Stimulated activated CD8-positive, alpha-beta memory T cell treated with anti-CD3 and anti-CD28 coated beads, Interleukin-12 subunit alpha, Interleukin-12 subunit beta, amount 100 ng/mL, for 4 hours (primary cell): Measurements from ENCODE around the gene CCDC126.
"Not testable (repeated sequence)": the region's sequence is repeated elsewhere in the genome, so short reads cannot be mapped to it uniquely, and the experiment has no call there.

Experiments
- DNase-seq: peaks from one replicate; pipeline ENCODE4 v3.0.0-alpha.2; 2020; ENCODE audit warnings: low read depth

Gene CCDC126

DNA sequence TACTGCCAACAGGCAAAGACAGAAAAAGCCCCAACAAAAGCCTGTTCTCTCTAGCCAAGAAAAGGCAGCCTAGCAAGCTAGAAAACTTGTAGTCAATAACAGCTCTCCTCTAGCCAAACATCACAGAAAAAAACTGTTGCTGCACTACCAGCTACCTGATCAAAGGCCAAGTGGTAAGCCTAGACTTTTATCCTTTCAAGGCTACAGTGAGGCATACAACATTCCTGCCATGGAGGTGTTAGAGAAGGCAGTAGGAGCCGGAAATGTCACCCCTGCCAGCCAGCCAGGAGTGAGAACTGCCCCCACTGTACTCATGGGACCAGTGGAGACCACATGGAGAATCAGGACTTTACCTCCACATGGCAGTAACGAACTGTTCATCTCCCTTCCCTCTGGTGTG, 31.2 kb downstream of the CCDC126 start:
- DNase-seq, result no peak

DNA sequence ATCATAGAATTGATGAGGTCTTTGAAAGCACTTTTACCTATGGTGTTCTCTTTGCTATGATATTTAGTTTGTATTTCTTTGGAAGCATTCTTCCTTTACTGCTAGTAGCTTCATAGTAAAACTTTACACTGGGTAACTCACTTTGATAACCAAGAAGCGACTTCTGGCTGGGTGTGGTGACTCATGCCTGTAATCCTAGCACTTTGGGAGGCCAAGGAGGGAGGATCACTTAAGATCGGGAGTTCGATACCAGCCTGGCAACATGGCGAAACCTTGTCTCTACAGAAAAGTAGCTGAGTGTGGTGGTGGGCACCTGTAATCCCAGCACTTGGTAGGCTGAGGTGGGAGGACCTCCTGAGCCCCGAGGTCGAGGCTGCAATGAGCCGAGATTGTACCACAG, 36.2 kb downstream of the CCDC126 start:
- DNase-seq, result no peak

DNA sequence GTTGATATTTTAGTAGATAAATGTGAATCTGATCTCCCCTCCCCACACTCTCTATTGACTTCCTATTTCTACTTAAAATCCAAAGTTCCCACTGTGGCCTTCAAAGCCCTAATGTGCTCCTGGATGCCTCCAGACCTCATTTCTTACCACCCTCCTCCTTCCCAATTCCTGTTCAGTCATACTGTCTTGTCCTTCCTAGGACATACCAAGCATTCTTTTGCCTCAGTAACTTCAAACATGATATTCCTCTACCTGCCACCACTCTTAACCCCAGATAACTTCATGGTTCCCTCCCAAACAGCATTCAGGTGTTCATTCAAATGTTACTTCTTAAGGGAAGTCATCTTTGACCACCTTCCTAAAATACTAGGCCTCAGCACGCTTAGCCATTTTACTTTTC, 48.6 kb downstream of the CCDC126 start:
- no peak for DNase-seq

DNA sequence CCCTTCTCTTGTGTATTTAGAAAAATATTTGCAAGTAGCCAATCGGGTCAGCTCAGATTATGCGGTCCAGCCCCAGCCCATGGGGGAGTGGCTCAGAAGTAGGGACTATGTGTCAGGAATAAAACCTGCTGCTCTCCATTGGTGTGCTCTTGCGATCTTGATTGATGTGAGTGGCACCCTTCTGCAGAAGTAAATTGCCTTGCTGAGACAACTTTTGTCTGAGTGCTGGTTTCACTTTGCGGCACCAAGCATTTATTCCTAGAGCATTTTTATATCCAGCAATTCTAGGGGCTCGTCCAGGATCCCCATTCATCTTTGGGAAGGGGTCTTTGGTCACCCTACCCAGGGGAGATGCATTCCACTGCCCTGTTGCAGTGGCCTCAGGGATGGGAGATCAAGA, 56.8 kb downstream of the CCDC126 start:
- DNase-seq, result no peak

DNA sequence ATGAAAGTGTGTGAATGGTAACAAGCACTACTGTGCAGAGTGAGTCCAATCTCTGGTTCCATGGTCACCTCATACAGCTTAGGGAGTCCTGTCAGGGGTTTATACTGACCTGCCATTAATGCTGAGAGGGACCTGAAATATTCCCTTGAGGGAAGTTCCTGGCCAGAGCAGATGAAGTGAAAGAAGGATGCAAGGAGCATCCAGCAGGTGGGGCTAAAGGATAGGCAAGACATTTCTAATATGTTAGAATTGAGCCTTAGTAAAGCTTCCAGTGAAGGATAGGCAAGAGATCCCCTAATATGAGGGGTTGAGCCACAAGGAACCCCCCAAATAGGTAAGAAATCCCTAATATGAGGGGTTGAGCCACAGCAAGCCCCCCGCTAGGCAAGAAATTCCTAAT, 57.3 kb downstream of the CCDC126 start:
- DNase-seq, result no peak

DNA sequence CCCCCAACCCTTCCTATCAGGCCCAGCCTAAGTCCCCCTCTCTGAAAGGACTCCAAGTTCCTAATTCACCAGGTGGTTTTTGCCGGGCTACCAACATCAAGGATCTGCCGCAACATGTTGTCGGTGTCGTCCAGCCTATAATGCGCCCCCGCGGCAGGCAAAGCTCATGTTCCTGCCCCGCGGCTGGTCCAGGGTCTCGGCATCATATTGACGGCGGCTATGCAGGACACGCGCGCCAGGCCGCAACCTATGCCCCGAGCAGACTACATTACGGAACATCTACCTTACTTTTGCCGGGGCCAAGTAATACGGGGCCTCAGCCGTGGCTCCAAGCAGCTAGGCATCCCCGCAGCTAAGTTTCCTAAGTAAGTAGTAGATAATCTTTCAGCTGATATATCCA, 58.3 kb downstream of the CCDC126 start:
- DNase-seq, result no peak

DNA sequence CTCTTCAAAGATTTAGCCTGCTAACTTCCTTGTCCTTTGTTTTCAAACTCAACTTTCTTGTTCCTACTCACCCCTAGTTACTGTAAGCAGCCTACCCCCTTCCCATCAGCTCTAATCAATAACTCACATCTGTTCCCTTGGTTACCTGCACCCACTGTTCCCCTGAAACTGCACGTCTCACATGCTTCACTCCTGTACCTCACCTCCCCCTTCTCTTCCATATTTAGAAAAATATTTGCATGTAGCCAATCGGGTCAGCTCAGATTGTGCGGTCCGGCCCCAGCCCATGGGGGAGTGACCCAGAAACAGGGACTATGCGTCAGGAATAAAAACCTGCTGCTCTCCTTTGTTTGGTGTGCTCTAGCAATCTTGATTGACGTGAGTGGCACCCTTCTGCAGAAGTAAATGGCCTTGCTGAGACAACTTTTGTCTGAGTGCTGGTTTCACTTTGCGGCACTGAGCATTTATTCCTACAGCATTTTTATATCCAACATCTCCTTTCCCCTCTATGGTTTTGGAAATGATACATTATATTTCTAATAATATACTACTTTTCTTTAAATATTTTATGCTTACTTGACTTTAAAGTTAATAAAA, 61.7 kb downstream of the CCDC126 start:
- DNase-seq, result no peak

DNA sequence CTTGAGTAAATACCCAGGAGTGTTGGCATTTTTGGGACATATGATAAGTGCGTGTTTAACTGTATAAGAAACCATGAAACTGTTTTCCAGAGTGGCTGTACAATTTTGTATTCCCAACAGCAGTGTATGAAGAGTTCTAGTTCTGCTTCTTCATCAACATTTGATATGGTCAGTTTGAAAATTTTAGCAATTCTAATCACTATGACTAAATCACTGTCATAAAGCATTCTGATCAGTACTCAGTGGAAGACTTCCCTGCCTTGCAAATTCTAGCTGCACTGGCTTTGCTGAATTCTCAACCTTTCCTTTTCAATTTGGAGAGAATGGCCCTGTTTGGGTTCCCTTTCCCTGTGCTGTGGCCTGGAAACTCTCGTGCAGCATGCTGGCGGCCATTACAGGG, 64.2 kb downstream of the CCDC126 start:
- DNase-seq, result no peak

DNA sequence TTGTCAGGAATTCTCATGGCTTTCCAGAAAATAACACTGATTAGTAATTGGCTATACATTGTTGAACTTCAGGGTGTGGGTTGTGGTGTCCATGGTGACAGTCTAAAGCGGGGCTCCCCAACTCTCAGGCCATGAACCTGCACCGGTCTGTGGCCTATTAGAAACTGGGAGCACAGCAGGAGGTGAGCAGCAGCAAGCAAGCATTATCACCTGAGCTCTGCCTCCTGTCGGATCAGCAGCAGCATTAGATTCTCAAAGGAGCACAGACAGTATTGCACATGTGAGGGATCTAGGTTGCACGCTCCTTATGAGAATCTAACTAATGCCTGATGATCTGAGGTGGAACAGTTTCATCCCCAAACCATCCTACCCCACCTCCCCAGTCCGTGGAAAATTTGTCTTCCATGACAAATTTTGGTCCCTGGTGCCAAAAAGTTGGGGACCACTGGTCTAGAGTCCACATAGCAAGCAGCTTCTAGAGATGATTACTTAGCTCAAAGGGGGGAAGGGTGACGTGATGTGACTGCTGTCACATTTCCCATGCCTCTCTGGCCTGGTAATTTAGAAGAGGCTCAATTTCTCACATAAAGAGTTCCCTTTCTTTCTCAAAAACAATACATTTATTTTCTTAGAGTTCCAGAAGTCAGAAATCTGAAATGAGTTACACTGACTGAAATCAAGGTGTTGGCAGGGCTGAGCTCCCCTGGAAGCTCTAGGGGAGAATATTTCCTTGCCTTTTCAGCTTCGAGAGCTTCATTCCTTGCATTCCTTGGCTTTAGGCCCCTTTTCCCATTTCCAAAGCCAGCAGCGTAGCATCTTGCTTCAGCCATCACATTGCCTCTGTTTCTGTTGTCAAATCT, 65.2 kb downstream of the CCDC126 start:
- DNase-seq, result no peak

DNA sequence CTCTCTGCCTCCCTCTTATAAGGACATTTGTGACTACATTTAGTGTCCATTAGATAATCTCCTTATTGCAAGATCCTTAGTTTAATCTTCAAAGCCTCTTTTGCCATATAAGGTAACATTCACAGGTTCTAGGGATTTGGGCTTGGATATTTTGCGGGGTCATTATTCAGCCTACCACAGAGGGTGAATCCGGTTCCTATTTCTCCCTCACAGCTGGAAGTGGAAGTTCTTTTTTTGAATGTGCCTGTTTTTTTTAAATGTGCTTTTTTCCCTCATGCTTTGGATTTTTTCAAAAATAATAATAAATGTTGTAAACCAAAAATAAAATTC, 65.8 kb downstream of the CCDC126 start:
- DNase-seq, result no peak

- DNase-seq, result no peak
Observed at GRCh38 chr7:23664122-23664521, 66.9 kb downstream of the CCDC126 start.

- DNase-seq, result no peak
Observed at GRCh38 chr7:23672033-23672432, 74.9 kb downstream of the CCDC126 start.

- DNase-seq, result peak; percentile 70
Observed at GRCh38 chr7:23679898-23680413, 82.8 kb downstream of the CCDC126 start, which contains the start of gene FAM221A. Gene FAM221A (plus strand): TSS chr7:23680199. CDS start chr7:23680219, 20 bp downstream.

DNA sequence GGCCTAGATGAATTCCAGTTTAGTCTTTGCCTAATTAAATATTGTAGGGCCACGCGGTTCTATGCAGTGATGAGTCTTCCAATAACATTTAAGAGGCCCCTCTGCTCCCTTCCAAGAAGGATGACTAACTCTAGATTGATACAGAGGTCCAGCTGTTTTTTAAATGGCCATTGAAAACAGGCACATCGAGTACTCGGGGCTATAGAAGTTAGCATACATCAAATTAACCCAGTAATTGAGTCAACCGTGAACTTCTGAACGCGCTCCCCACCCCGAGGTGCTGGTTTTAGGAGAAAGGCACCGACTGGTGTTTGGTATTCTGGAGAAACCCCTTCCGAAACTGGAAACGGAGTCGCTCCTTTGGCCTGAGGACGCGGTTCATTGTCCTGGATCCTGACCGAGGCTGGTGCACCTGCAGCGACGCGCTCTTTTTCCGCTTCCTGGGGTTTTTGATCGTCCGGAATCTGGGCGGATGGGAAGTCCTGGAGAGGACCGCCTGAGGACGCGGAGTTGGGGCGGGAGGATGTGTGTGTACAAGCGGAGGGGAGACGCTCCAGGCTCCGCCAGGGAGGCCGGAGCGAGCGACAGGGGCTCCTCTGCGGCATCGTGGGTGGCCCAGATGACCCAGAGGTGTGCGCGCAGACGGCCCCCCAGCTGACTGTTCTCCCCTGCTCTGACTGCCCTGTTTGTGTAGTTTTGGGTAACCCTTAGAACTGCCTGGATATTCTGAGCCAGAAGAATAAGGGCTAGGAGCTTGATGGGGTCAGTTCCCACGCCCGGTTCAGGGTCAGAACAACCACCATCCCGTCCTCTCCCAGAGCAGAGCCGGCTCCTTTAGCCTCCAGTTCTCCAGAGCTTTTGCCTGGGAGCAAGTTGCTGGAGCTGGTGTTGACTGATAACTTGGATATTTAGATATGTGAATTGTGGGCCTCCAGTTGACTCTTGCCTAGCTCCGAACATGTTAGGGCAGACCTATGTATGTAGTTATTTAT, 83.5 kb downstream of the CCDC126 start:
- peak; percentile 1 for DNase-seq

GRCh38 chr7:23684041-23684440, 86.9 kb downstream of the CCDC126 start:
- DNase-seq, result not testable (repeated sequence)

- DNase-seq, result no peak
Observed at GRCh38 chr7:23685731-23686130, 88.5 kb downstream of the CCDC126 start.

- no peak for DNase-seq
Observed at GRCh38 chr7:23687011-23687410, 89.8 kb downstream of the CCDC126 start.

DNA sequence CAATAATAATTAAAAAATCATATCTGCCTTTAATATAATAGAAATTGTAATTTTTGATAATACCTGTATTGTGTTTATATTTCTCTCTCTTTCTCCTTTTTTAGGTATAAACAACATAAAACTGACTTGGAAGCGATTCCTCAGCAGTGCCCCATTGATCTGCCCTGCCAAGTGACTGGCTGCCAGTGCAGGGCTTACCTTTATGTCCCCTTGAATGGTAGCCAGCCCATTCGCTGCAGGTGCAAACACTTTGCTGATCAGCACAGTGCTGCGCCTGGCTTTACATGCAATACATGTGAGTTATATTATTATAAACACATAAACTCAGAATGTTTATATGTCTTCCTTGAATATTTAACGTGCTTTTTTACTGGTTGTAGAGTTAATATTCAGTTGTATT, 92.0 kb downstream of the CCDC126 start:
- no peak for DNase-seq

- DNase-seq, result no peak
Observed at GRCh38 chr7:23691320-23691719, 94.1 kb downstream of the CCDC126 start.

DNA sequence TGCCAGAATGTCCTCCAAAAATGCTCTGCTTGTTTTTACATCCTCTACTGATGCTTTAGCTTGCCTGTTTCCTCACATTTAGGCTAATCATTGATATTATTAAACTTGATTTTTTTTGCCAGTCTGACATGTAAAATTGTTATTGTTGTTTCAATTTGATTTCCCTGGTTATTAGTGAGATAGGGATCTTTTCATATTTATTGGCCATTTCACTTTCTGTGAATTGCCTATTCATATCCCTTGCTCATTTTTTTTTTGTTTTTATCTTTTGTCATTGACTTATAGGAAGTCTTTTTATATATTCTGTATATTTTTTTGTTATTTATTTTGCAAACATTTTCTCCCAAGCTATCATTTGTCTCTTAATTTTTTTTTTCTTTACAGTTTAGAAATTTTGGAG, 96.0 kb downstream of the CCDC126 start:
- DNase-seq, result no peak
